HEK293T (cell line): ENCODE measurements around the gene DNPH1.

ENCODE experiments used
- ELF4 ChIP-seq: fragments of 450-650 bp; IDR thresholded peaks from 2 replicates; pipeline ENCODE4 v1.6.1; 2017; ENCODE audit warnings: antibody characterized with exemption
- FOXA1 ChIP-seq: fragments of 450-650 bp; IDR thresholded peaks from 2 replicates; pipeline ENCODE4 v1.6.1; 2016; ENCODE audit warnings: mild to moderate bottlenecking
- FOXK2 ChIP-seq: fragments of 450-650 bp; IDR thresholded peaks from 2 replicates; pipeline ENCODE4 v1.6.1; 2016; ENCODE audit warnings: mild to moderate bottlenecking
- FOXM1 ChIP-seq: fragments of 450-650 bp; IDR thresholded peaks from 2 replicates; pipeline ENCODE4 v1.6.1; 2017; ENCODE audit warnings: mild to moderate bottlenecking, borderline replicate concordance
- LEF1 ChIP-seq: fragments of 450-650 bp; IDR thresholded peaks from 2 replicates; pipeline ENCODE4 v1.6.1; 2017; ENCODE audit warnings: mild to moderate bottlenecking, borderline replicate concordance
- NFRKB ChIP-seq: fragments of 450-650 bp; IDR thresholded peaks from 2 replicates; pipeline ENCODE4 v1.6.1; 2016; ENCODE audit warnings: mild to moderate bottlenecking, moderate library complexity
- ZNF384 ChIP-seq: fragments of 450-650 bp; IDR thresholded peaks from 2 replicates; pipeline ENCODE4 v1.6.1; 2016

- TF ChIP-seq FOXM1 (no peak), ELF4 (no peak), ZNF384 (no peak), NFRKB (no peak), LEF1 (no peak), FOXA1 (no peak), FOXK2 (no peak)
Observed at GRCh38 chr6:43243664-43244321, 14.5 kb upstream of the DNPH1 start.
